ENCODE measurements around the gene FMNL2.

FMNL2 gene

GRCh38 chr2:152559008-152559407 is 224.0 kb downstream of the FMNL2 start:
- TF ChIP-seq POLR2AphosphoS5 (IDR thresholded peaks at IDR 0.05; ENCODE audit: low read depth, low read length) (no peak), TAF1 (IDR thresholded peaks at IDR 0.05; ENCODE audit: borderline replicate concordance, low read depth, low read length) (no peak), POLR2A (IDR thresholded peaks at IDR 0.05; ENCODE audit: low read depth, low read length) (no peak)
- FAIRE-seq (no peak), DNase-seq (ENCODE audit: insufficient read length) (no peak)

- no peak for DNase-seq (ENCODE audit: insufficient read length)
- no peak for FAIRE-seq
- TF ChIP-seq POLR2AphosphoS5 (IDR thresholded peaks at IDR 0.05; ENCODE audit: low read depth, low read length), result no peak
- TF ChIP-seq POLR2A (IDR thresholded peaks at IDR 0.05; ENCODE audit: low read depth, low read length), result no peak
- TF ChIP-seq TAF1 (IDR thresholded peaks at IDR 0.05; ENCODE audit: borderline replicate concordance, low read depth, low read length), result no peak
These were observed 225.2 kb downstream of the FMNL2 start for GRCh38 chr2:152560166-152560565.

- TF ChIP-seq POLR2AphosphoS5 (IDR thresholded peaks at IDR 0.05; ENCODE audit: low read depth, low read length), result no peak
- no peak for TF ChIP-seq TAF1 (IDR thresholded peaks at IDR 0.05; ENCODE audit: borderline replicate concordance, low read depth, low read length)
- TF ChIP-seq POLR2A (IDR thresholded peaks at IDR 0.05; ENCODE audit: low read depth, low read length), result no peak
- FAIRE-seq (no peak), DNase-seq (ENCODE audit: insufficient read length) (no peak)
These were observed 226.1 kb downstream of the FMNL2 start for GRCh38 chr2:152560873-152561595.

GRCh38 chr2:152562198-152562884 is 227.4 kb downstream of the FMNL2 start:
- DNase-seq (ENCODE audit: insufficient read length) (no peak), FAIRE-seq (no peak)
- TF ChIP-seq POLR2AphosphoS5 (IDR thresholded peaks at IDR 0.05; ENCODE audit: low read depth, low read length), result no peak
- TF ChIP-seq POLR2A (IDR thresholded peaks at IDR 0.05; ENCODE audit: low read depth, low read length), result no peak
- TF ChIP-seq TAF1 (IDR thresholded peaks at IDR 0.05; ENCODE audit: borderline replicate concordance, low read depth, low read length), result no peak

GRCh38 chr2:152563764-152564163 is 228.8 kb downstream of the FMNL2 start:
- DNase-seq (ENCODE audit: insufficient read length) (no peak), FAIRE-seq (no peak)
- TF ChIP-seq POLR2A (IDR thresholded peaks at IDR 0.05; ENCODE audit: low read depth, low read length) (no peak), POLR2AphosphoS5 (IDR thresholded peaks at IDR 0.05; ENCODE audit: low read depth, low read length) (no peak), TAF1 (IDR thresholded peaks at IDR 0.05; ENCODE audit: borderline replicate concordance, low read depth, low read length) (no peak)

GRCh38 chr2:152564754-152565551 is 230.0 kb downstream of the FMNL2 start:
- DNase-seq (ENCODE audit: insufficient read length), result no peak
- peak; percentile 64 for FAIRE-seq
- TF ChIP-seq POLR2A (IDR thresholded peaks at IDR 0.05; ENCODE audit: low read depth, low read length) (no peak), TAF1 (IDR thresholded peaks at IDR 0.05; ENCODE audit: borderline replicate concordance, low read depth, low read length) (no peak), POLR2AphosphoS5 (IDR thresholded peaks at IDR 0.05; ENCODE audit: low read depth, low read length) (no peak)

GRCh38 chr2:152565884-152566727 is 231.1 kb downstream of the FMNL2 start:
- FAIRE-seq (peak; percentile 67), DNase-seq (ENCODE audit: insufficient read length) (no peak)

GRCh38 chr2:152566728-152567069 is 231.7 kb downstream of the FMNL2 start:
- no peak for TF ChIP-seq POLR2AphosphoS5 (IDR thresholded peaks at IDR 0.05; ENCODE audit: low read depth, low read length)
- peak; percentile 77 for FAIRE-seq

More at GRCh38 chr2:152565884-152566727, 231.1 kb downstream of the FMNL2 start:
- no peak for TF ChIP-seq POLR2AphosphoS5 (IDR thresholded peaks at IDR 0.05; ENCODE audit: low read depth, low read length)

GRCh38 chr2:152568531-152568930 is 233.6 kb downstream of the FMNL2 start:
- TF ChIP-seq TAF1 (IDR thresholded peaks at IDR 0.05; ENCODE audit: borderline replicate concordance, low read depth, low read length) (no peak), POLR2A (IDR thresholded peaks at IDR 0.05; ENCODE audit: low read depth, low read length) (no peak), POLR2AphosphoS5 (IDR thresholded peaks at IDR 0.05; ENCODE audit: low read depth, low read length) (no peak)
- FAIRE-seq (no peak), DNase-seq (ENCODE audit: insufficient read length) (no peak)

More at GRCh38 chr2:152566728-152567069, 231.7 kb downstream of the FMNL2 start:
- no peak for DNase-seq (ENCODE audit: insufficient read length)

- TF ChIP-seq POLR2AphosphoS5 (IDR thresholded peaks at IDR 0.05; ENCODE audit: low read depth, low read length) (no peak), POLR2A (IDR thresholded peaks at IDR 0.05; ENCODE audit: low read depth, low read length) (no peak), TAF1 (IDR thresholded peaks at IDR 0.05; ENCODE audit: borderline replicate concordance, low read depth, low read length) (no peak)
- DNase-seq (ENCODE audit: insufficient read length) (no peak), FAIRE-seq (no peak)
These were observed 234.2 kb downstream of the FMNL2 start for GRCh38 chr2:152569186-152569585.
